SK-N-SH (cell line): ENCODE results near the gene DARS2. TPM values are rescaled to one million over a fixed set of nuclear protein-coding genes. Genes with fewer than 3 reads are reported as not detected.

Source experiments
- CTCF ChIA-PET: fragments of 300-600, 350-600 bp; formaldehyde crosslinking; extraction: SDS; loops from one replicate; lab custom pipeline; 2021; lab: Yijun Ruan, JAX
- POLR2A ChIA-PET: fragments of 350-600 bp; sonication (Branson Sonifier 250); formaldehyde crosslinking; extraction: SDS; loops from one replicate; lab custom pipeline; 2020; ENCODE audit warnings: antibody characterized with exemption, inconsistent platforms; lab: Yijun Ruan, JAX
- DNase-seq: peaks from one replicate; pipeline ENCODE4 v3.0.0; 2012
- H2AFZ ChIP-seq: fragments of 200-600 bp; sonication (generic); 2 replicates; pipeline ENCODE4 v1.8.1; 2016; ENCODE audit warnings: antibody characterized with exemption, mild to moderate bottlenecking, low read depth
- H3F3A ChIP-seq: fragments of 200-600 bp; sonication (generic); replicated peaks from 2 replicates; pipeline ENCODE3; 2016; ENCODE audit warnings: antibody characterized with exemption, mild to moderate bottlenecking; ENCODE audit not compliant: insufficient read depth
- H3K27ac ChIP-seq, 2 experiments: fragments of 200-500 bp in 1 of 2; fragments of 200-600 bp in 1 of 2; sonication (Bioruptor generic) in 1 of 2; sonication (generic), shearing (Covaris generic) in 1 of 2; 2 replicates each; pipeline versions ENCODE4 v1.5.1 to v1.6.1; 2014 to 2016; ENCODE audit warnings: low read depth in 2 of 2, inconsistent platforms in 1 of 2, low read length in 1 of 2, mild to moderate bottlenecking in 1 of 2, mixed read lengths in 1 of 2
- H3K27me3 ChIP-seq: fragments of 200-600 bp; sonication (generic), shearing (Covaris generic); 2 replicates; pipeline ENCODE4 v1.6.1; 2016; ENCODE audit warnings: mixed run types; ENCODE audit not compliant: insufficient read depth
- H3K36me3 ChIP-seq, 2 experiments: fragments of 200-500 bp in 1 of 2; fragments of 200-600 bp in 1 of 2; sonication (Bioruptor generic) in 1 of 2; sonication (generic) in 1 of 2; replicated peaks in 1 of 2; 2 replicates each; pipeline versions ENCODE3 to v1.5.1; 2014 to 2016; ENCODE audit warnings: low read length in 1 of 2, mild to moderate bottlenecking in 1 of 2; ENCODE audit not compliant: insufficient read depth in 2 of 2, control insufficient read depth in 1 of 2
- H3K4me1 ChIP-seq, 2 experiments: fragments of 200-500 bp in 1 of 2; fragments of 200-600 bp in 1 of 2; sonication (Bioruptor generic) in 1 of 2; sonication (generic), shearing (Covaris generic) in 1 of 2; 2 replicates each; pipeline versions ENCODE4 v1.5.1 to v1.6.1; 2014 to 2016; ENCODE audit warnings: low read depth in 1 of 2, low read length in 1 of 2, mixed run types in 1 of 2; ENCODE audit not compliant: insufficient read depth in 2 of 2, control insufficient read depth in 1 of 2
- H3K4me2 ChIP-seq: fragments of 200-600 bp; sonication (generic), shearing (Covaris generic); 2 replicates; pipeline ENCODE4 v1.6.1; 2017; ENCODE audit warnings: mixed run types
- H3K4me3 ChIP-seq, 2 experiments: fragments of 200-500 bp in 1 of 2; fragments of 200-600 bp in 1 of 2; sonication (Bioruptor generic) in 1 of 2; sonication (generic), shearing (Covaris generic) in 1 of 2; 2 replicates each; pipeline versions ENCODE4 v1.5.1 to v1.8.1; 2014 to 2016; ENCODE audit warnings: low read depth in 2 of 2, inconsistent platforms in 1 of 2, low read length in 1 of 2, mild to moderate bottlenecking in 1 of 2, mixed read lengths in 1 of 2, moderate library complexity in 1 of 2
- H3K79me2 ChIP-seq: fragments of 200-600 bp; sonication (generic); 2 replicates; pipeline ENCODE4 v1.8.1; 2017; ENCODE audit warnings: mild to moderate bottlenecking; ENCODE audit not compliant: insufficient read depth
- H3K9ac ChIP-seq: fragments of 200-600 bp; sonication (generic); 2 replicates; pipeline ENCODE4 v1.6.1; 2017; ENCODE audit warnings: mixed run types
- H3K9me2 ChIP-seq: fragments of 200-600 bp; sonication (generic); 2 replicates; pipeline ENCODE4 v1.6.1; 2017; ENCODE audit warnings: mixed run types
- H3K9me3 ChIP-seq: fragments of 200-600 bp; sonication (generic); 2 replicates; pipeline ENCODE4 v1.6.1; 2017; ENCODE audit warnings: mixed run types, mild to moderate bottlenecking, moderate library complexity
- H4K20me1 ChIP-seq: fragments of 200-600 bp; sonication (generic); 2 replicates; pipeline ENCODE4 v1.6.1; 2017; ENCODE audit warnings: mild to moderate bottlenecking, mixed run types; ENCODE audit not compliant: insufficient read depth
- ELF1 ChIP-seq: IDR thresholded peaks from 2 replicates; pipeline ENCODE4 v1.4.0; 2012
- FOXM1 ChIP-seq: IDR thresholded peaks from 2 replicates; pipeline ENCODE4 v1.4.0; 2012; ENCODE audit warnings: low read depth, mild to moderate bottlenecking
- GABPA ChIP-seq: IDR thresholded peaks from 2 replicates; pipeline ENCODE4 v1.4.0; 2012; ENCODE audit warnings: low read depth, mild to moderate bottlenecking
- GATA2 ChIP-seq: sonication (generic); formaldehyde crosslinking; IDR thresholded peaks from 2 replicates; pipeline ENCODE4 v1.5.0; 2020; ENCODE audit warnings: mild to moderate bottlenecking, missing genetic modification reagents
- JUND ChIP-seq: IDR thresholded peaks from 2 replicates; pipeline ENCODE4 v1.4.0; 2012
- MAX ChIP-seq: IDR thresholded peaks from 2 replicates; pipeline ENCODE4 v1.4.0; 2012; ENCODE audit warnings: low read depth
- MXI1 ChIP-seq: IDR thresholded peaks from 2 replicates; pipeline ENCODE4 v1.6.1; 2012; ENCODE audit warnings: mild to moderate bottlenecking, low read depth, low read length, improper control_type of control experiment
- POLR2AphosphoS5 ChIP-seq: IDR thresholded peaks from 2 replicates; pipeline ENCODE4 v1.6.1; 2012; ENCODE audit warnings: low read depth, low read length
- RFX5 ChIP-seq: IDR thresholded peaks from 2 replicates; pipeline ENCODE4 v1.6.1; 2012; ENCODE audit warnings: mild to moderate bottlenecking, improper control_type of control experiment, low read length
- RXRA ChIP-seq: IDR thresholded peaks from 2 replicates; pipeline ENCODE4 v1.4.0; 2012; ENCODE audit warnings: low read depth, mild to moderate bottlenecking, borderline replicate concordance
- SMC3 ChIP-seq: IDR thresholded peaks from 2 replicates; pipeline ENCODE4 v1.6.1; 2012; ENCODE audit warnings: low read depth, low read length, improper control_type of control experiment
- TEAD4 ChIP-seq: IDR thresholded peaks from 2 replicates; pipeline ENCODE4 v1.4.0; 2012; ENCODE audit warnings: mild to moderate bottlenecking, borderline replicate concordance; ENCODE audit not compliant: insufficient read depth
- YY1 ChIP-seq: IDR thresholded peaks from 2 replicates; pipeline ENCODE4 v1.4.0; 2012; ENCODE audit warnings: low read depth, mild to moderate bottlenecking
- WGBS: methylation state at CpG from one replicate; pipeline ENCODE4 v1.1.6; 2017; ENCODE audit warnings: low lambda C conversion rate; 5-methylcytosine and 5-hydroxymethylcytosine counted together
- polyA plus RNA-seq, 3 experiments: library from polyadenylated mRNA; depleted of rRNA; stranded (reverse); fragments of >200 nt; gene quantifications; 2 replicates each; pipeline ENCODE4 v1.2.3, GENCODE V29; 2012
- TF ChIP-seq, protein P1 (sequence below): fragments of 150-350 bp; IDR thresholded peaks from 2 replicates; pipeline ENCODE4 v1.6.1; 2016; ENCODE audit warnings: mild to moderate bottlenecking, low read depth, low read length

The DARS2 gene
- polyA plus RNA-seq, 1 of the 3 experiments (the other 2 are of a cell fraction), result 17.1 TPM

GRCh38 chr1:173884701-173885100 is 60.2 kb downstream of the DARS2 start:
- Histone ChIP-seq H3K27me3 (no peaks in the 10 kb centered on the region), H3K9me2 (no peaks in the 10 kb centered on the region), H3K9ac (no peak overlapping the region), H3K4me3 (no peak overlapping the region), H3K79me2 (peaks cover 3% of the 10 kb centered on the region; the same call in 1 of the 2 replicates), H3K4me2 (no peak overlapping the region), H2AFZ (no peak overlapping the region), H4K20me1 (no peaks in the 10 kb centered on the region), H3K27ac (no peak overlapping the region), H3F3A (no peaks in the 10 kb centered on the region), H3K36me3 (peaks cover 41 to 49% of the 10 kb centered on the region in 2 experiments), H3K9me3 (no peaks in the 10 kb centered on the region), H3K4me1 (no peaks in the 10 kb centered on the region)
- ChIA-PET CTCF (no interaction called here), POLR2A (no interaction called here)
- 93% methylated on average over 5 of the region's 5 CpGs for WGBS
- TF ChIP-seq, protein P1, sequence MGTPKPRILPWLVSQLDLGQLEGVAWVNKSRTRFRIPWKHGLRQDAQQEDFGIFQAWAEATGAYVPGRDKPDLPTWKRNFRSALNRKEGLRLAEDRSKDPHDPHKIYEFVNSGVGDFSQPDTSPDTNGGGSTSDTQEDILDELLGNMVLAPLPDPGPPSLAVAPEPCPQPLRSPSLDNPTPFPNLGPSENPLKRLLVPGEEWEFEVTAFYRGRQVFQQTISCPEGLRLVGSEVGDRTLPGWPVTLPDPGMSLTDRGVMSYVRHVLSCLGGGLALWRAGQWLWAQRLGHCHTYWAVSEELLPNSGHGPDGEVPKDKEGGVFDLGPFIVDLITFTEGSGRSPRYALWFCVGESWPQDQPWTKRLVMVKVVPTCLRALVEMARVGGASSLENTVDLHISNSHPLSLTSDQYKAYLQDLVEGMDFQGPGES, result no peak
- TF ChIP-seq MXI1 (no peak), MAX (no peak)
- DNase-seq, result no peak

DNA sequence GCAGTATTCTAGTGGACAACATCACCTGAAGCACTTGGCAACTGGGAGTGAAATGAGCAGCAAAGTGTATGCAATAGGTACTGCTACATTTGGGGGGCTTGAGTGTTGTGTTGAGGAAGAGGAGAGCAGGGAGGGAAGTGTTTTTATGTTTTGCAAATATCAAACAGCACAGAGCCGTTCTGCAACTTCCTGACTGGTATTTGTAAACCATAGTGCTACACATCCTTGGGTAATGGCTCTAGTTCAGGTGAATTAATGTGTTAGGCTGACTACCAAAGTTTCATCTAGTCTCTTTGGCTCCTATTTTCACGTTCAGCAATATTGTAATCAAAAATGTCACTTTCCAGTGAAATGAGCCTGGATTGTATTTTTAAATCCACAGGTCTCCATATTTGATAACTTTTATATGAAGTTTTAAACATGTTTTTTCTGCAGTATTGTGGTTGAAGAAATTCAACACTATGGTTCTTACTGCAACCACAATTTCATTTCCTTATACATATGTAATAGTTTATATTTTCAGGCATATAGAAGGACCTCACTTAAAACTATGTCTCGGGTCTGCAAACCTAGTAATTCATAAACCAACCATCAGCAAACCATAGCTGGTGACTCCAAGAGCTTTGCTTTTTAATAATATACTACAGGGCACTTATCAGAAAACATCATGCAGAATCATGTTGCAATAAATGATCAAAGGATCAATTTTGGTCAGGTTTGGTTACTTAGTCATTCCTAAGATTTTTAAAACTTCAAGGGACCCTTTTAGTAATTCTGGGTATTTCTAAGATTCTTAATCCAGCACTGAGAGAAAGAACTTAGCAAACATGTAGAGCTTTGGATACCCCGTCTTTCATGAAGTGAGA is 62.5 kb downstream of the DARS2 start:
- Histone ChIP-seq H3K27ac (no peak overlapping the region), H3F3A (no peaks in the 10 kb centered on the region), H3K4me3 (no peak overlapping the region), H3K4me1 (no peaks in the 10 kb centered on the region), H2AFZ (no peak overlapping the region), H3K27me3 (no peaks in the 10 kb centered on the region), H3K36me3 (peaks cover 38 to 51% of the 10 kb centered on the region in 2 experiments), H3K4me2 (no peak overlapping the region), H3K9me2 (no peaks in the 10 kb centered on the region), H3K79me2 (peaks cover 3% of the 10 kb centered on the region; the same call in 1 of the 2 replicates), H3K9me3 (no peaks in the 10 kb centered on the region), H4K20me1 (no peaks in the 10 kb centered on the region), H3K9ac (no peak overlapping the region)
- ChIA-PET CTCF (no interaction called here), POLR2A (interaction anchor here (1.5 kb wide), 1 partner anchor 19 kb away, joined by 5 read pairs; the partner anchor contains the start of gene ZBTB37)
- TF ChIP-seq ELF1 (no peak), YY1 (no peak)
- no peak for DNase-seq
- 88% methylated on average over 4 of the region's 4 CpGs for WGBS

DNA sequence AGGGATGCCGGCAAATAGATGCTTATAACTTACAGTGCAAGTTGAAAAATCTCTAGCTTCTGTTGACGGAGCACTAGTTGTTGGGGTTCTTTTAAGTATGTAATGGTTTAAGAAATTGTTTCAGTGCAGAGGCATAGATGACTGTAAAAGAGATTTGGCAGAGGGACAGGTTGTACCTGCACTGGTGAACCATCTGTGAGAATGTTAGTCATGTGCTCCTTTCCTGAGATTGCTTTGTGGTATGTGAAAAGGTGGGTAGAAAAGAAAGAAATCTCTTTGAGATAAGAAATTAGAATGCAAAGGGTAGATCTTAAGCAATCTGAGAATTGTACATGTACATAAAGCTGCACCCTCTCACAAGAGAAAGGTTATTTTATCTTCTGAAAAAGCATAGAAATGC is 63.2 kb downstream of the DARS2 start:
- Histone ChIP-seq H3K9ac (no peak overlapping the region), H3K4me1 (no peaks in the 10 kb centered on the region), H3K4me3 (no peak overlapping the region), H3K36me3 (peaks cover 38 to 56% of the 10 kb centered on the region in 2 experiments), H3K4me2 (no peak overlapping the region), H3K79me2 (peaks cover 3% of the 10 kb centered on the region; the same call in 1 of the 2 replicates), H3K27me3 (no peaks in the 10 kb centered on the region), H2AFZ (no peak overlapping the region), H3K9me2 (no peaks in the 10 kb centered on the region), H3F3A (no peaks in the 10 kb centered on the region), H3K9me3 (no peaks in the 10 kb centered on the region), H3K27ac (no peak overlapping the region), H4K20me1 (no peaks in the 10 kb centered on the region)
- ChIA-PET CTCF (no interaction called here), POLR2A (interaction anchor here (1.5 kb wide), 1 partner anchor 19 kb away, joined by 5 read pairs; the partner anchor contains the start of gene ZBTB37)
- TF ChIP-seq MAX, result no peak
- no peak for TF ChIP-seq GATA2 (CRISPR knock-in tag)
- TF ChIP-seq SMC3, result no peak
- TF ChIP-seq RFX5, result no peak
- no peak for TF ChIP-seq TEAD4
- no peak for TF ChIP-seq FOXM1
- TF ChIP-seq POLR2AphosphoS5, result no peak
- no peak for TF ChIP-seq RXRA
- TF ChIP-seq JUND, result no peak
- no peak for TF ChIP-seq GABPA
- WGBS, result 87% methylated on average over 2 of the region's 2 CpGs
- no peak for DNase-seq
